ENCODE measurements around the gene GLRA2. TPM values are rescaled to one million over a fixed set of nuclear protein-coding genes. Genes with fewer than 3 reads are reported as not detected.
"Not testable (repeated sequence)": the region's sequence is repeated elsewhere in the genome, so short reads cannot be mapped to it uniquely, and the experiment has no call there.

The GLRA2 gene
- polyA plus RNA-seq, 3 donors: not detected

DNA sequence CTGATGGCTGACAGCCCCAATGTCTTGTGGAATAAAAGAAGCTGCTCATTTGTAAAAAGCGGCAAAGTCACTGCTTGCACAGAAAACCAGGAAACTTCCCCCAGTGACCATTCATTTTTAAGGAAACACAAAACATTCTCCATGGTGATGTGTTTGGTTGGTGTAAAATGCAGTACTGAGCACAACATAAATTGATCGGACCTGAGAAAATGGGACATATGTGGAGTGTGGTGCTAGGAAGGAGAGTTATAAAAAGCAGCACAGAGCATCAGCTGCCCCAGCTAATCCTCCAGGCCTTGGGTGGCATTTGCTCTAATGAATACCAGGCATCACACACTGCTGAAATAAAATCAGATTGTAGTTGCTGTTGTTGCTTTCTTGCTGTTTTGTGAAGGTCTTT is 55.2 kb downstream of the GLRA2 start:
- WGBS, 3 donors: 87 to 92% (median 90%) methylated on average over 2 of the region's 2 CpGs
- H3K27ac ChIP-seq (ENCODE audit: low read depth, low read length): no peak overlapping the region

- H3K27ac ChIP-seq (ENCODE audit: low read depth, low read length): no peak overlapping the region
- WGBS, 3 donors: 71 to 72% (median 71%) methylated on average over 2 of the region's 2 CpGs
These were observed 60.9 kb downstream of the GLRA2 start for GRCh38 chrX:14590216-14590615.

- WGBS, 3 donors: 79 to 92% (median 87%) methylated on average over 7 of the region's 7 CpGs
- H3K27ac ChIP-seq (ENCODE audit: low read depth, low read length): no peak overlapping the region
These were observed 61.5 kb downstream of the GLRA2 start for GRCh38 chrX:14590693-14591424.

DNA sequence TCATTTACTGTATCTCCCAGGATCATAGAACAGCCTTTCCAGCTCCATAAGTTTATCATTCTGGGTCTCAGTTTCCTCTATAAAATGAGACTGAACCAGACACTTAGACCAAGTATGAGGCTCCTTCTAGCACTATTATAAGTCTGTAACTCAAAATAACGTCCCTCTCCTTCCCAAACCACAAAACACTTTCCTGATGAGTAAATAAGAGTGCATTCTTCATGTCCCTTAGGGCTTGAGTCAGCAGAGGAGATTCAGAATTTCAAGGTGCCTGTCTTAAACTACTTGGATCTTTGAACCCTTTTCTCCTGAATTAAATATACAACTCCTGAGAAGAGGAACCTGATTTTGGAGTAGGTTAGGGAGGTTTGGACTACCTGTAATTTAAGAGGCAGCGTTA is 62.6 kb downstream of the GLRA2 start:
- no peak overlapping the region for H3K27ac ChIP-seq (ENCODE audit: low read depth, low read length)
- WGBS, 3 donors: 50 to 71% (median 52%) methylated on average over 2 of the region's 2 CpGs

DNA sequence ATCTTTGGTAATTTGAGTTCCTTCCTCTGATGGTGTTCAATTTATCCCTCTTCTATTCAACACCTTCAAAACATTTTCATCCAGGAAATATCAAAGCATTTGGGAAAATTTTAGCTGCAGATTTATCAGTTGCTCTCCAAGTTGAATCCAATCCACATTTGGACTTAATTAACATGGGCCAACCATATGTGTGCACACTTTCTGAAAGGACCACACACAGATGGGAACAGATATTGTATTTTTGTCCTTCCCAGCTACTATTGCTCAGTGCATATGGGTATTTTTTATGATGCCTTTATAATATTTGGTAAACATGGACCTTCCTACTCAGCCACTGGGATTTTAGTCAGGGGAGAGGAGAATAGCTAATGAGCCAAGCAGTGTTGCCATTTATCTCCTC is 65.2 kb downstream of the GLRA2 start:
- no peak overlapping the region for H3K27ac ChIP-seq (ENCODE audit: low read depth, low read length)

- no peak overlapping the region for H3K27ac ChIP-seq (ENCODE audit: low read depth, low read length)
- WGBS, 3 donors: 45 to 56% (median 51%) methylated on average over 3 of the region's 3 CpGs
These were observed 69.0 kb downstream of the GLRA2 start for GRCh38 chrX:14598330-14598729.

DNA sequence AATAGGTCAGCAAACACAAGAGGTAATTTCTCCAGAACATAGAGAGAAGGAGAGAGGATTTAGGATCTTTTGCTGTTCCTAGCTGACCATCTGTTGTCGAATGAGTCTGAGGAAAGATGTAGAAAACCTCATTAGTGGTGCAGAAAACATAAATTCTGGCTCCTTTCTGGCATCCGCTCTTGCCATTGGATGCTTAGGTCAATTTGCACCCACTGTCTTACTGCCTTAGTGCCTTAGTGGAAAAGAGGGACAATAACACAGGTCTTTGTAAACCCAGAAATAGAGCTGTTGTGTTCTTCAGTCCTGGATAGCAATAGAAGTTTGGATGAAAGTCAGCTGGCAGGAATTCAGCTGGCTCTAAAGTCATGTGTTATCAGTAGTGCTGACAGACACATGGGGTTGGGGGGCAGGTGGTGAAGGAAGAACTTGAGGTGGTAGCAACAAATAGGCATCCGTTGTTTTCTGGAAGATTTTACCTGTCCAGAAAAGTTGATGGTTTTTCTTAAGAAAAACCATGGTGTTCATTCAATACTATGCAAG is 78.2 kb downstream of the GLRA2 start:
- WGBS, 3 donors: 68 to 79% (median 72%) methylated on average over 3 of the region's 3 CpGs
- H3K27ac ChIP-seq (ENCODE audit: low read depth, low read length): no peak overlapping the region

- not testable (repeated sequence) for H3K27ac ChIP-seq (ENCODE audit: low read depth, low read length)
- 83 to 89% (median 85%) methylated on average over 5 of the region's 5 CpGs for WGBS, 3 donors
These were observed 83.1 kb downstream of the GLRA2 start for GRCh38 chrX:14612450-14612849.

GRCh38 chrX:14616301-14616700 is 87.0 kb downstream of the GLRA2 start:
- H3K27ac ChIP-seq (ENCODE audit: low read depth, low read length): no peak overlapping the region
- 57% methylated on average over 4 of the region's 4 CpGs for WGBS, 3 donors

- WGBS, 3 donors: 40 to 52% (median 45%) methylated on average over 4 of the region's 4 CpGs
- no peak overlapping the region for H3K27ac ChIP-seq (ENCODE audit: low read depth, low read length)
These were observed 87.5 kb downstream of the GLRA2 start for GRCh38 chrX:14616836-14617235.

GRCh38 chrX:14618177-14618965 is 89.0 kb downstream of the GLRA2 start:
- 45 to 70% (median 53%) methylated on average over 5 of the region's 5 CpGs for WGBS, 3 donors
- no peak overlapping the region for H3K27ac ChIP-seq (ENCODE audit: low read depth, low read length)

GRCh38 chrX:14630733-14631132 is 101.4 kb downstream of the GLRA2 start:
- WGBS, 3 donors: 58 to 64% (median 60%) methylated on average over 3 of the region's 3 CpGs
- H3K27ac ChIP-seq (ENCODE audit: low read depth, low read length): no peak overlapping the region

DNA sequence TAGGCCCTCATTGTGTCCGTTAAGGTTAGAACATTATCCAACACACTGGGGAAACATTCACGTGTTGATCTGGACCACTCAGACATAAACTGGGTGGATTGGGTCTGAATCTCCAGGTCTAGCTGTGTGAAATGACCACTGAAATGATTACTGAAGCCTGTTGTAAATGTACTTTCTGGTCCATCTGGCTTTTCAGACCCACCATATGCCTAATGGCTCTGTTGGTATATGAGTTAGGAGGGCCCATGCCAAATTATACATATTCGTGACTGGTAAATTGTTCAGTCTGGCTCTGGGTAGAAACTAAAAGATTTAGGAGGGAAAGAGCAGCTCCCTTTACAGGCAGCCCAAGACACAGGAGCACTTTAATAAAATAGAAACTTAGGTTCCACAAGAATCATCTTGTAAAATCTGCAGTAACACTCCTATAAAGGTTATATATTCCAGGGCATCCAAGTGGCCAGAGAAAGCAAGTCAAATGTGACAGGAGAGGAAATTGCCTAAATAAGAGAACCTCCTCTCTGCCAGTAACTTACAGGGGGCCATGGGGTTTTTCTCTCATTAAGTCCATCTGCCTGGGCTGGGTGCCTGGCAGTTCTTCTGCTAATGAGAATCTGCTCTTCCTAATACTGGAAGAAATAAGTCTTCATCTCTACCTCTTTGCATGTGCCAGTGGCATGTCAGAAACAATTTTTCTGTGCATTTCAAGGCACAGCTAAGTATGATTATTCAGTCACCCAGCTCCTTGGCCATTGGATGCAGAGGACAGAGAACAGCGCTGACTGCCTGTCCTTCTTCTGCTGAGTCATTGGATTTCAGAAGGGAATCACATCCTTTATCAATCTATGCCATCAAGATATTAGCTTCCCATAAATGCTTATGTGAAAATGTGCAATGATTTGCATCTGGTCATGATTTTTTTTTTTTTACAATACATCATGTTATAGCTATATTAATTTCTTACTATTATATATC is 112.6 kb downstream of the GLRA2 start:
- 71 to 88% (median 84%) methylated on average over 4 of the region's 4 CpGs for WGBS, 3 donors
- no peak overlapping the region for H3K27ac ChIP-seq (ENCODE audit: low read depth, low read length)

DNA sequence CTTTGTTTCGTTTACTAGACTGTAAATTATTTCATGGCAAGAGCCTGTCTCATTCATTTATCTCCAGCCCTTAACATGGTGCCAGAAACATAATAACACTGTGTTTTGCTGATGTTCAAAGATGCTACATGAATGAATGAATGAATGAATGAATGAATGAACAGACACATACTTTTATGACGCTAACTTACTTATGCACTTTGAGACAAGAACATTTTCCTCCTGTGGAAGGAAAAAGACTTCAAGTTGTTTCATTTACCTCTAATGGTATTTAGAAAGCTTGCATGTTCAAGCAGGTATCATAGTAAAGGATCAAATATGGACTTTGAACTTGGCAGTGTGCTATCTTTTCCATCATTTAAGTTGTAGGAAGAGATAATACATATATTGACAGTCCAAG is 131.6 kb downstream of the GLRA2 start:
- H3K27ac ChIP-seq (ENCODE audit: low read depth, low read length): no peak overlapping the region
- WGBS, 3 donors: 61 to 83% (median 66%) methylated on average over 2 of the region's 2 CpGs

DNA sequence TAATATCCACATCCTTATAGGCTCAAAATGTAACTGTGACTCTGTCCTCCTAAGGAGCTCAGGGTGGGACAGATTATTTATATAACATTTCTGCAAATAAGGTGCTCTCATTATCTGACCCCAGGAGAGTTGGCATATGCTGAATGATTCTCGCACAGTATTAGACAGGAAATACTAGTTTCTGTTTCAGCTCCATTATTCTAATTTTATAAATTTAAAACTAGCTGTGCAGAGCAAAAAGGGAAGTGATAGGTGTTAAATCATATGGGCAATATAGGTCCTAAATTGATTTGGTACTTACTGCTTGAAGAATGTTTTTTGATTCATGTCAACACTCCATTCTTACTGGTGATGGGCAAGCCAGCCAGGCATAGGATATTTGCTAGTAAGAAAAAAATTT is 141.5 kb downstream of the GLRA2 start:
- H3K27ac ChIP-seq (ENCODE audit: low read depth, low read length): no peak overlapping the region
- WGBS, 3 donors: 52 to 69% (median 68%) methylated on average over 1 of the region's 1 CpG

- no peak overlapping the region for H3K27ac ChIP-seq (ENCODE audit: low read depth, low read length)
- WGBS, 3 donors: 82 to 90% (median 82%) methylated on average over 5 of the region's 5 CpGs
These were observed 143.4 kb downstream of the GLRA2 start for GRCh38 chrX:14672611-14673172.

- H3K27ac ChIP-seq (ENCODE audit: low read depth, low read length): no peak overlapping the region
- WGBS, 3 donors: 85 to 100% (median 92%) methylated on average over 1 of the region's 1 CpG
These were observed 143.9 kb downstream of the GLRA2 start for GRCh38 chrX:14673236-14673635.

GRCh38 chrX:14673764-14674163 is 144.4 kb downstream of the GLRA2 start:
- 50 to 70% (median 61%) methylated on average over 4 of the region's 4 CpGs for WGBS, 3 donors
- H3K27ac ChIP-seq (ENCODE audit: low read depth, low read length): no peak overlapping the region

All from adipose tissue (tissue), 3 donors.